ENCODE data around the gene CPT1B.

DNA sequence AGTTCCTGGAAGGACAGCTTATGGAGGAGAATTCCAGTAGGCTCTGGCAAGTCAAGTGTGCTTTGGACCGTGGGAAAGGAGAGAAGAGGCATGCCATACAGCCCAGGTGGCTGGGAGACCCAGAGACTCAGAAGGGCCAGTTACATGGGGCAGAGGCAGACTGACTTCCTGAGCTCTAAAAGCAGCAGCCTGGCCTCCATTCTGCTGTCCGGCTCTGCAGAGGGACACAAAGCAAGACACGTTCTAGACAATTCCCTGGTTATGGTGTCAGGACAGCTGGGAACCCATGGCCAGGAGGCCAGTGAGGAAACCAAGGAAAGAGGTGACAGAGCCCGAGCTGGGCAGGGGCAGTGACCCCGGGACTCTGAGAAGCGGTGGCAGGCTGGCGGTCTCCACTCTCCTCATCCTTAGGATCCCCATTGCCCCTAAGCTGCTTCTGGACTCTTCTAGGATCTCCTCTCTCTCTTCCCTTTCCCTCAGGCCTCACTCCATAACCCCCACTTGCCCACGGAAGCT is 2.7 kb downstream of the CPT1B start:
- TF ChIP-seq EZH2 (IDR thresholded peaks at IDR 0.05; ENCODE audit: insufficient read depth, poor library complexity, severe bottlenecking) = no peak
- TF ChIP-seq EZH2phosphoT487 (IDR thresholded peaks at IDR 0.05; ENCODE audit: insufficient read depth, low read depth) = no peak
